Erythroblast (primary cell): Measurements from ENCODE around the gene HCN4.

Experiments
- DNase-seq, 2 experiments: peaks; one replicate each; lab custom pipeline; 2025; lab: John Stamatoyannopoulos, UW
- GATA1 ChIP-seq: IDR thresholded peaks from 2 replicates; pipeline ENCODE4 v1.6.1; 2011; ENCODE audit warnings: low read depth, mild to moderate bottlenecking, control low read depth, low read length, moderate library complexity
- POLR2A ChIP-seq: IDR thresholded peaks from 2 replicates; pipeline ENCODE4 v1.6.1; 2011; ENCODE audit warnings: mild to moderate bottlenecking, low read length

Gene HCN4

DNA sequence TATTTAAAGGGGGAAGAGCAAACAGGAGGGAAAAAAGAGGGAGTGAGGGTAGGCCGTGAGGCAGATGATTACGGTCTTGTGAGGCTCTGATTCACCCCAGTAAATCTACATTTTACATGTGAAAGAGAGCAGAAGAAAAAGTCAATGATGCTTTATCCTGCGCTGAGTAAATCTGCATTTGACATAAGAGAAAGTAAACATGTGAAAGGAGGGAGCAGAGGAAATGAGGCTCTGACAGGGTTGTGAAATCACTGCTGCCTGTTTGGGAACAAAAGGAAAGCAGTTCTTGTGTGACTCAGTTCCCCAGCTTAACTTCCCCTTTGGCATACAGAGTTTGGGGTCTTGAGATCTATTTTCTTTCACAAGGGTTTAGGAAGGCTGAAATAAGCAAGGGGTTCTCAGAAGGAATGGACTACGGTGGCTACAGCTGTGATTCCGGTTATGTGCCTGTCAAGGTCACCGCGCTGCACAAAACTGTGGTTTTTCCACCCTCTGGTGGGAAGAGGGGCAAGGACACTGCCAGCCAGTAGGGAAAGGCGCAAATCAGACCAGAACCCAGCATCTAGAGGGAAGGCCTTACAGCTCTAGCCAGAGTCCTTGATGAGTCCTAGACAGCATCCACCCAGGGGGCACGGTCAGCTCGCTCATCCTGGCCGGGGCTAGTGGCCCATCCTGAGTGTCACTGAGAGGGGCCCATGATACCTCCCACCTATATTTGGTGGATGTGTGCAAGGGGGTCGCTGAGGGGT, 18.9 kb upstream of the HCN4 start:
- DNase-seq: no peak
- TF ChIP-seq GATA1 (no peak), POLR2A (no peak)

GRCh38 chr15:73386886-73387506, 18.2 kb upstream of the HCN4 start:
- no peak for DNase-seq
- no peak for TF ChIP-seq GATA1
- no peak for TF ChIP-seq POLR2A

DNA sequence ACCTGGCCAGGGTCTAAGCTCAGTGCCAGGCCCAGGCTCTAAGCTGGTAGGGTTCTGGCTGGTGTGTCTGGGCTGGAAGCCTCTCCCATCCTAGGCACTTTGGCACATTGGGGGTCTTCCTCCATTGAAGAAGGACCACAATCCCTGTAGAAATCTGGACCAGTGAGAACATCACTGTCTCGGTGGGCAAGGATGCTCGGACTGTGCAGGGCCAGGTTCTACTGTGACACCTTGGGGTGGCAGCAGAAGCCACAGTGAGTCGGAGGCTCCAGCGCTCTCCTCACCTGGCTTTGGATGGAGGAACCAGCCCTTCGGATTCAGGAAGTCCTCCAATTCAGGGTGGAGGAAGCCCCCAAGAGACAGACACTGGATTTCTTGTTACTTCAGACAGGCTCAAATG, 17.5 kb upstream of the HCN4 start:
- TF ChIP-seq GATA1 (no peak), POLR2A (no peak)
- no peak for DNase-seq

DNA sequence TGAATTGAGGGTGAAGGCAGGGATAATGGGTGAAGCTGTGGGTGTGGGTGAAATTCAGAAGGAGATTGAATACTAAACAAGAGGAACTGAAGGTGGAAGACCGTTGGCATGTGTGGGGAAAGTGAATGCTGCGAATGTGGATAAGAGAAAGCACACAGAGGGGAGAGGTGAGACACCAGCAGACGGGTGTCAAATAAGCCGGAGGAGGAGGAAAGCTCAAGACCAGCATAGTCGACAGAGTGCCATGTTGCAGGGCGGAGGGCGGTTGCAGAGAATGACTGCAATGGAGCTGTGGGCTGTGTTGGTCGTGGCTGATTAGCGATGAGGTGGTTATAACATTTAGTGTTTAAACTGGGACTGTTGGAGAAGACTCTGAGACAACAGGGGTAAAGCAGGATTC, 16.4 kb upstream of the HCN4 start:
- TF ChIP-seq POLR2A: no peak
- no peak for DNase-seq

- no peak for TF ChIP-seq GATA1
- TF ChIP-seq POLR2A: no peak
- no peak for DNase-seq
These were observed 14.8 kb upstream of the HCN4 start for GRCh38 chr15:73383310-73384189.

DNA sequence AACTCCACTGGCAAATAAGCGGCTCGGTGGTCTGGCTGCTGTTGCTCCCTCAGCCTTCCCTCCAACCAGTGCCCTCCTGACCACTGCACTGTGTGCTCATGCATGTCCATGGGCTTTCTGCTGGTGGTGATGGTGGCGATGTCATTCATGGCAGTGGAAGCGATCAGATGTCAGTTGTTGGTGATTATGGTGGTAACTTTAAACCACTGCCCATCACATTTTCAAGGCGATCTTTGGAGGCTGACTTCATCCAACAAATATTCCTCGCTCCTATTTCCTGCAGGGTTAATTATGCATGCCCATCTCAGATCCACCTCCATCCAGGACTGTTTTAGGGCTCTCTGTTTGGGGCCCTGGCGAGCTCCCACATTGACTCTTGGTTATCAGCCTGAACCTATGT, 13.4 kb upstream of the HCN4 start:
- no peak for TF ChIP-seq GATA1
- no peak for TF ChIP-seq POLR2A
- DNase-seq: no peak

DNA sequence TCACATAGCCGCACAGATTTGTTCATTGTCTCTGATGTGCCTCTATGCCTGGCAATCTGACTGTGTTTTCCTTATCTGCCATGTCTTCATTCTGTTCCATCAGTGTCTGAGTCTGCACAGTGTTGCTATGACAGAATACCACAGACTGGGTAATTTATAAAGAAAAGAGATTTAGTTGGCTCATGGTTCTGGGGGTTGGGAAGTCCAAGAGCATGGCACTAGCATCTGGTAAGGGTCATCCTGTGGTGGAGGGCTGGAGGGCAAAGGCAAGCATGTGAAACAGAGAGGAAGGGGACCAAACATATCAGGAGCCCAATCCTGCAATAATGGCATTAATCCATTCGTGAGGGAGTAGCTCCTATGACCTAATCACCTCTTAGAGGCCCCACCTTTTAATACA, 11.9 kb upstream of the HCN4 start:
- DNase-seq: no peak
- TF ChIP-seq GATA1 (no peak), POLR2A (no peak)

GRCh38 chr15:73378089-73378488, 9.3 kb upstream of the HCN4 start:
- no peak for TF ChIP-seq POLR2A
- TF ChIP-seq GATA1: no peak
- no peak for DNase-seq

DNA sequence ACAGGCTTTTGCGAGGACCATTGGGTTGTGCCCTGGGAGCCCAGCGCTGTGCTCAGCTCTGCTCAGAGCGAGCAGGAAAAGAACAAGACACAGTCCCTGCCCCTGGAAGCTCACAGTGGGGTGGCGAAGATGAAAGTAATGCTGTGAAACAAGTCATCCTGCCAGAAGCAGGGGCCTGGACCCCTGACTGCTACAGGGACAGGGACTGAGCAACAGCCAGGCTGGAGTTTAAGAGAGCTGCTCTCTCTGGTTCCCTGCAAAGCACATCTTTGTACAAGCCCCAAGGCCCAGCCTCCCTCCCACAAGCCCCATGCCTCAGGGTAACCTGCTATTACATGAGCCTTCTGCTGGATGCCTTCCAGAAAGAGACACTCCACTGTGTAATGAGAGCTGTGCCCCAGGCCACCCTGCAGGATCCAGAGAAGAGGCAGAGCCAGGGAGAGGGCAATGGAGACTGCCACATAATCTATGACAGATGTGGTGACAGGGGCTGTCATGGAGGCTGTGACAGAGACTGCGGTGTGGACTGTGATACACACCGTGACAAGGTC, 7.1 kb upstream of the HCN4 start:
- TF ChIP-seq GATA1: no peak

GRCh38 chr15:73375012-73375411, 6.3 kb upstream of the HCN4 start:
- no peak for DNase-seq
- TF ChIP-seq GATA1 (no peak), POLR2A (no peak)

More for the DNA sequence above, 7.1 kb upstream of the HCN4 start:
- no peak for DNase-seq

DNA sequence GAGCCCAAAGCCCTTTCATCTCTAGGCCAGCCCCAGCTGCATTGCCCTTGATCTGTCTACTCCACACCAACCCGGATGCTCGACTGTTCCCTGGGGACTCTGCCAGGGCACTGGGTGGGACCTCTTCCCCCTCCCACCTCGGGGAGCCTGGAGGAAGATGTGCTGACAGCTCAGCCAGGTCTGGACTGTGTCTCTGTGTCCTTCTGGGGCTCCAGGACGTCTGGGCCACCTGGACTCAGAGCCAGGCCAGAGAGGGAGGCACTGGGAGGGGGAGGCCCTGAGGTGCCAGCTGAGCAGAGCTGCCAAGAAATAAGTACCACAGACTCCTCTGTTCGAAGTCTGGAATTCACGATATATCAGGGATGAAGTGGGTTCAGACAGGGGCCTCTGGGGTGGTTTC, 5.8 kb upstream of the HCN4 start:
- TF ChIP-seq POLR2A (no peak), GATA1 (no peak)
- no peak for DNase-seq

- no peak for TF ChIP-seq GATA1
- no peak for TF ChIP-seq POLR2A
- DNase-seq: no peak
These were observed 4.5 kb upstream of the HCN4 start for GRCh38 chr15:73373221-73373620.

DNA sequence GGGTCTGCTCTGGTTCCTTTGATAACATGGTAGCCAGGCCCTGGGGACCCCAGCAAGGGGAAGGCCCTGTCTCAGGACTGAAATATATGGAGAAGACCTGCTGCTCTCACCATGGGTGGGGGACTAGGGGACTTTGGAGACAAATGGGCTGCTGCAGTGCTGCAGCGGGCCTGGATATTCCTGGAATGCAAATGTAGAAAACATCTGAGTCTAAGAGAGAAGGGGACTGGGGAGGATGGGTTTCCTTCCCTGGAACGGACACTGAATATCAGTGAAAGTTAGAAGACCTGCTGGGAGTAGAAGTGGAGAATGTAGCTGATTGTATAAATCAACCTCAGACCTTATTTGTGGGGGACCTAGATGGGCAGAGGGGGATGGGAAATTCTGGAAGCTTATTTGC, 3.1 kb upstream of the HCN4 start:
- TF ChIP-seq GATA1 (no peak), POLR2A (no peak)
- no peak for DNase-seq

DNA sequence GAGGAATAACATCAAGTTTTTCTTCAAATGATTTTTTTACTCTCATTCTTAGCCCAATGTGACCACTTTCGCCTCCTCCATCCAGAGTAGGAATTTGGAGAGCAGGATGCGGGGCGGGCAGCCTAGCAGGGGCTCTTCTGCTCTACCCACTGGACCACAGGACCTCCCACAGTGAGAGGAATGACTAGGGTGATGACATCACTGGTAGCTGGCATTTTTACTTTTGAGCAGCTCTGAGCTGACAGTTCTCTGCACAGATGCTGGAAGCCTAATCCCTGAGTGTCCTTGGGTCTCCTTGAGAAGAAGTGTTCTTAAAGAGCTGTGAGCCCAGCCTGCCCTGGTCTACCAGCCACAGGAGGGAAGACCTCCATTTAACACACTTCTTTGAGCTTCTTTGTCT, 1.4 kb upstream of the HCN4 start:
- DNase-seq: no peak
- TF ChIP-seq POLR2A (no peak), GATA1 (no peak)
